Measurements from ENCODE around the gene FBXO42. TPM values are rescaled to one million over a fixed set of nuclear protein-coding genes. Genes with fewer than 3 reads are reported as not detected.
A peak's percentile ranks its signal among the peaks of the same experiment; 100 is the strongest.

Gene FBXO42
- total RNA-seq, 3 donors from 2014 or later, result 20.3 to 28.5 (median 26.7) TPM

DNA sequence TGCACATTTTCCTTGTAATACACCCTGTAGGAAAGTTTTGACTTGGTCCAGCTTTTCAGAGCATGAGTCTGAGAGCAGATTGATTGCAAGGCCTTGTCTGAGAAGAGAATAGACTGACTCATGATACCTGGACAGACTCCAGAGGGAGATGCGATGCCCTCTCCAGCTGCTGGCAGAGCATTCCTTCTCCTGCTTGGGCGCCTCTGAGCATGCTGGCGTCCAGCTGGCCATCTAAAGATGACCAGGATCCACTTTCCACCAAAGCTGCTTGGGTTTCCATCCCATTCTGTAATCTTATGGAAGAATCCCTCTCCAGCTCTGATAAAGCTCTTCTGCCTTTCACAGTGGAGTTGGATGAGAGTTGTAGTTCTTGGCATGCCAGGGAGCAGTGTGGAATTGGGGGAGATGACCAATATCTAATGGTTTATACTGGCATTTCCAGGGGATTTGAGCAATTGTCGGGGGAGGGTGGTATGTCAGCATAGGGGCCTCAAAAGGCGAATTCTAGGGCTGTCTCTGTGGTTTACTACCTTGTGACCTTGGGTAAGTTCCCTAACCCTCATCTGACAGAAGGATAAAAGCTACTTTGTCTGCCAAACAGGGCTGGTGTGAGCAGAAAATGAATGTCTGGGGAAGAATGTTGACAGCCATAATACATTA lies 34.3 kb upstream of the FBXO42 start:
- intact Hi-C loops (cut with DNase I; ENCODE audit: low total_unique reads), result no loop called here
- DNase-seq (ENCODE audit: low spot score in 2 of 2), result no peak
- Histone ChIP-seq H3K27ac (peak overlapping the region; percentile 62 to 74), H3K4me1 (peaks cover 0 to 6% of the 10 kb centered on the region in 2 donors), H3K36me3 (no peaks in the 10 kb centered on the region), H3K4me3 (peak overlapping the region in 2 of 3 donors; percentile 34 to 53), H3K9me3 (no peaks in the 10 kb centered on the region), H3K27me3 (no peaks in the 10 kb centered on the region)
- TF ChIP-seq POLR2AphosphoS5 (IDR thresholded peaks at IDR 0.05) (no peak), POLR2A (IDR thresholded peaks at IDR 0.05) (no peak)
- TF ChIP-seq, protein P1, sequence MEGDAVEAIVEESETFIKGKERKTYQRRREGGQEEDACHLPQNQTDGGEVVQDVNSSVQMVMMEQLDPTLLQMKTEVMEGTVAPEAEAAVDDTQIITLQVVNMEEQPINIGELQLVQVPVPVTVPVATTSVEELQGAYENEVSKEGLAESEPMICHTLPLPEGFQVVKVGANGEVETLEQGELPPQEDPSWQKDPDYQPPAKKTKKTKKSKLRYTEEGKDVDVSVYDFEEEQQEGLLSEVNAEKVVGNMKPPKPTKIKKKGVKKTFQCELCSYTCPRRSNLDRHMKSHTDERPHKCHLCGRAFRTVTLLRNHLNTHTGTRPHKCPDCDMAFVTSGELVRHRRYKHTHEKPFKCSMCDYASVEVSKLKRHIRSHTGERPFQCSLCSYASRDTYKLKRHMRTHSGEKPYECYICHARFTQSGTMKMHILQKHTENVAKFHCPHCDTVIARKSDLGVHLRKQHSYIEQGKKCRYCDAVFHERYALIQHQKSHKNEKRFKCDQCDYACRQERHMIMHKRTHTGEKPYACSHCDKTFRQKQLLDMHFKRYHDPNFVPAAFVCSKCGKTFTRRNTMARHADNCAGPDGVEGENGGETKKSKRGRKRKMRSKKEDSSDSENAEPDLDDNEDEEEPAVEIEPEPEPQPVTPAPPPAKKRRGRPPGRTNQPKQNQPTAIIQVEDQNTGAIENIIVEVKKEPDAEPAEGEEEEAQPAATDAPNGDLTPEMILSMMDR (IDR thresholded peaks at IDR 0.05), result no peak

DNA sequence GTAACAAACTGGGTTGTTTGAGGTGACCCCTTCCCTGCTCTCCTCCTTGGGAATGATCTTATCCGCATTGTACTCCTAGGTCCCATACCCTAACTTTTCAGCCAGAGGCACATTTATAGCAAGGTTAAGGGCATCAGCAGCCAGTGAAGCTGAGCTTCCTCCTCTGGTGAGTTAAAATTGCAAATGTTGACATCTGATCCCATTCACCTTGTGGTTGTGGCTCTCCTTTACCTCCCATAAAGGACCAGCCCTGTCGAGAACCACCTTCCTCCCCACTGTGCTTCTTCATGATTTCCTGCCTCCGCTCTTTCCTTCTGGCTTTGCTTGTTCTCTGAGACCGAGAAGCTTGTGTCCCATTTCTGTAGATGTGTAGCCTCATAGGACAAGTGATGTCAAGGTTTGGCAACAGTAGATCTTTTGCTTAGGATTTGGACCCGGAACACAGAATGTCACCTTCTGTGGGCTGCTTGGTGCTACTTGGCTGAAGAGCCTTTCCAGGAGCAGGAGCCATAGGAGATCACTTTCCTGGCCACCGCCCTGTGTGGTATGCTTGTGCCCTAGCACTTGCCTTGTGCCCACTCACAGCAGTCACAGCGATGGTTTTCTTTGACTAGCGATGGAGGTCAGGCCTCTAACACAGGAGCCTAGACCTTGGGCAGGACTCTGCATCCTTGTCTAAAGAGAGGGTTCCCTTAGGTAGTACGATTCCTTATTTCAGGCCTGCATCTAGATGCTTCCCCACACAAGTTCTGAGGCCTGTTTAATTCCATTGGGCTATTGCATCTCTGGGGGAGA lies 33.6 kb upstream of the FBXO42 start:
- peak overlapping the region; percentile 62 to 74 for H3K27ac ChIP-seq
- H3K4me1 ChIP-seq, result peaks cover 0 to 6% of the 10 kb centered on the region in 2 donors
- TF ChIP-seq, protein P1 (IDR thresholded peaks at IDR 0.05), result no peak
- TF ChIP-seq POLR2A (IDR thresholded peaks at IDR 0.05), result no peak
- TF ChIP-seq POLR2AphosphoS5 (IDR thresholded peaks at IDR 0.05), result no peak
- no peaks in the 10 kb centered on the region for H3K27me3 ChIP-seq
- no peak overlapping the region for H3K4me3 ChIP-seq
- intact Hi-C loops (cut with DNase I; ENCODE audit: low total_unique reads), result no loop called here
- H3K9me3 ChIP-seq, result no peaks in the 10 kb centered on the region
- DNase-seq (ENCODE audit: low spot score in 2 of 2), result no peak
- H3K36me3 ChIP-seq, result no peaks in the 10 kb centered on the region

DNA sequence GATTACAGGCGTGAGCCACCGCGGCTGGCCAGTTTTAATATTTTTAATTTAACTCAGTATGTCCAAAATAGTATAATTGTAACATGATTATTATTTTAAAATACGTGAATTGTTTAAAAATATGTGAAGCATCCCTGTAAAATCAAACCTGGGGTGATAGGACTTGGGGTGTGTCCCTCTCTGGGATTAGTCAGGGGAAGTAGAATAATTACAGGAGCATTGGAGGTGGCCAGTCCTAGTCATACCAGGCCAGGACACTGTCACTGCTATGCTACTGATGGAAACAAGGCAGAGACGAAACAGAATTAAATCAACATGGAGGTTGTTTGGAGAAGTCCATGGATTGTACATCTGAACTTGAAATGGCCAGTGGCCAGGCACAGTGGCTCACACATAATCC lies 31.6 kb upstream of the FBXO42 start:
- H3K4me1 ChIP-seq, result peaks cover 0 to 6% of the 10 kb centered on the region in 2 donors
- H3K9me3 ChIP-seq, result no peaks in the 10 kb centered on the region
- TF ChIP-seq POLR2A (IDR thresholded peaks at IDR 0.05), result no peak
- TF ChIP-seq, protein P1 (IDR thresholded peaks at IDR 0.05), result no peak
- TF ChIP-seq POLR2AphosphoS5 (IDR thresholded peaks at IDR 0.05), result no peak

DNA sequence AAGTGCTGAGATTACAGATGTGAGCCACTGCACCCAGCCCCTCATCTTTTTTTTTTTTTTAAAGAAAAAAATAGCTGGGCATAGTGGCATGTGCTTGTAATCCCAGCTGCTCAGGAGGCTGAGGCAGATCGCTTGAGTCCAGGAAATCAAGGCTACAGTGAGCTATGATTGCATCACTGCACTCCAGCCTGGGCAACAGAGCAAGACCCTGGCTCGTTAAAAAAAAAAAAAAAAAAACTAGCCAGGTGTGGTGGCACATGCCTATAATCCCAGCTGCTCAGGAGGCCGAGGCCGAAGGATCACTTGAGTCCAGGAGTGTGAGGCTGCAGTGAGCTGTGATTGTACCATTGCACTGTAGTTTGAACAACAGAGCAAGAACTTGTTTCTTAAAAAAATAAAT lies 28.6 kb upstream of the FBXO42 start:
- no peak overlapping the region for H3K27ac ChIP-seq
- intact Hi-C loops (cut with DNase I; ENCODE audit: low total_unique reads), result no loop called here
- no peak overlapping the region for H3K4me3 ChIP-seq
- H3K36me3 ChIP-seq, result no peaks in the 10 kb centered on the region
- no peaks in the 10 kb centered on the region for H3K9me3 ChIP-seq
- DNase-seq (ENCODE audit: low spot score in 2 of 2), result no peak
- TF ChIP-seq POLR2AphosphoS5 (IDR thresholded peaks at IDR 0.05) (no peak), POLR2A (IDR thresholded peaks at IDR 0.05) (no peak)
- TF ChIP-seq, protein P1 (IDR thresholded peaks at IDR 0.05), result no peak
- H3K4me1 ChIP-seq, result peaks cover 0 to 1% of the 10 kb centered on the region in 2 donors
- no peaks in the 10 kb centered on the region for H3K27me3 ChIP-seq

More for the DNA sequence above, 31.6 kb upstream of the FBXO42 start:
- Histone ChIP-seq H3K36me3 (no peaks in the 10 kb centered on the region), H3K27ac (no peak overlapping the region), H3K4me3 (no peak overlapping the region), H3K27me3 (no peaks in the 10 kb centered on the region)
- no peak for DNase-seq (ENCODE audit: low spot score in 2 of 2)
- intact Hi-C loops (cut with DNase I; ENCODE audit: low total_unique reads), result no loop called here

DNA sequence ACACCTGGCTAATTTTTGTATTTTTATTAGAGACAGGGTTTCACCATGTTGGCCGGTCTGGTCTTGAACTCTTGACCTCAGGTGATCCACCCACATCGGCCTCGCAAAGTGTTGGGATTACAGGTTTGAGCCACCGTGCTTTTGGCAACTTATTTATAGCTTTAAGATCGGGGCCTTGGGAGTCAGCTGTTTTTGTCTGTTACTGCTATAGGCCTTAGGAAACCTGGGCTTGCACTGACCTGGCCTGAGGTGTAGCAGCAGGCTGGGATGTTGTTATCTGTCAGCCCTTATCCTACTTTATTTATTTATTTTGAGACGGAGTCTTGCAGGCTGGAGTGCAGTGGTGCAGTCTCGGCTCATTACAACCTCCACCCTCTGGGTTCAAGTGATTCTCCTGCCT lies 26.2 kb upstream of the FBXO42 start:
- no peaks in the 10 kb centered on the region for H3K27me3 ChIP-seq
- DNase-seq (ENCODE audit: low spot score in 2 of 2), result no peak
- H3K36me3 ChIP-seq, result no peaks in the 10 kb centered on the region
- H3K9me3 ChIP-seq, result no peaks in the 10 kb centered on the region
- TF ChIP-seq, protein P1 (IDR thresholded peaks at IDR 0.05), result no peak
- TF ChIP-seq POLR2AphosphoS5 (IDR thresholded peaks at IDR 0.05), result no peak
- TF ChIP-seq POLR2A (IDR thresholded peaks at IDR 0.05), result no peak
- no peaks in the 10 kb centered on the region for H3K4me1 ChIP-seq
- intact Hi-C loops (cut with DNase I; ENCODE audit: low total_unique reads), result no loop called here
- no peak overlapping the region for H3K4me3 ChIP-seq
- H3K27ac ChIP-seq, result no peak overlapping the region

Measured in breast epithelium (tissue), 4 donors.